Measurements from ENCODE around the gene CDC123.
A peak's percentile ranks its signal among the peaks of the same experiment; 100 is the strongest.
"Not testable (repeated sequence)": the region's sequence is repeated elsewhere in the genome, so short reads cannot be mapped to it uniquely, and the experiment has no call there.

Gene CDC123

GRCh38 chr10:12235796-12236195, 39.8 kb downstream of the CDC123 start:
- ATAC-seq (no peak), DNase-seq (no peak)

GRCh38 chr10:12237265-12238220, 41.6 kb downstream of the CDC123 start:
- no peak for DNase-seq
- no peak for ATAC-seq

GRCh38 chr10:12238821-12239220, 42.8 kb downstream of the CDC123 start:
- no peak for DNase-seq

GRCh38 chr10:12241810-12242529, 46.0 kb downstream of the CDC123 start:
- DNase-seq (peak; percentile 77), ATAC-seq (peak; percentile 97)

More at GRCh38 chr10:12238821-12239220, 42.8 kb downstream of the CDC123 start:
- no peak for ATAC-seq

GRCh38 chr10:12243864-12244620, 48.1 kb downstream of the CDC123 start:
- DNase-seq (no peak), ATAC-seq (peak; percentile 11)

- ATAC-seq (no peak), DNase-seq (no peak)
Measured at GRCh38 chr10:12250181-12250580, 54.2 kb downstream of the CDC123 start.

GRCh38 chr10:12250702-12251101, 54.7 kb downstream of the CDC123 start:
- peak; percentile 9 for ATAC-seq
- not testable (repeated sequence) for DNase-seq

GRCh38 chr10:12251581-12251980, 55.6 kb downstream of the CDC123 start:
- DNase-seq = no peak
- no peak for ATAC-seq

- DNase-seq = peak; percentile 22
- ATAC-seq = no peak
Measured at GRCh38 chr10:12252882-12253546, 57.0 kb downstream of the CDC123 start.

GRCh38 chr10:12255048-12255447, 59.1 kb downstream of the CDC123 start:
- ATAC-seq (no peak), DNase-seq (no peak)

GRCh38 chr10:12259988-12260387, 64.0 kb downstream of the CDC123 start:
- ATAC-seq = no peak
- no peak for DNase-seq

- ATAC-seq (no peak), DNase-seq (no peak)
Measured at GRCh38 chr10:12262278-12262981, 66.4 kb downstream of the CDC123 start.

GRCh38 chr10:12264204-12264940, 68.4 kb downstream of the CDC123 start:
- DNase-seq (peak; percentile 84), ATAC-seq (peak; percentile 88)

GRCh38 chr10:12269056-12269455, 73.1 kb downstream of the CDC123 start:
- no peak for DNase-seq

GRCh38 chr10:12271210-12271540, 75.2 kb downstream of the CDC123 start:
- ATAC-seq = no peak
- no peak for DNase-seq

More at GRCh38 chr10:12269056-12269455, 73.1 kb downstream of the CDC123 start:
- ATAC-seq = no peak

- ATAC-seq, DNase-seq: not testable (repeated sequence)
Measured at GRCh38 chr10:12277862-12278261, 81.9 kb downstream of the CDC123 start.

GRCh38 chr10:12279281-12279680, 83.3 kb downstream of the CDC123 start:
- ATAC-seq (no peak), DNase-seq (no peak)

GRCh38 chr10:12287772-12288171, 91.8 kb downstream of the CDC123 start:
- DNase-seq = no peak
- ATAC-seq = no peak

GRCh38 chr10:12297784-12298183, 101.8 kb downstream of the CDC123 start:
- not testable (repeated sequence) for ATAC-seq

GRCh38 chr10:12299222-12299965, 103.4 kb downstream of the CDC123 start:
- ATAC-seq (no peak), DNase-seq (no peak)

More at GRCh38 chr10:12297784-12298183, 101.8 kb downstream of the CDC123 start:
- DNase-seq = not testable (repeated sequence)

Data from stimulated activated naive CD8-positive, alpha-beta T cell treated with anti-CD3 and anti-CD28 coated beads, Interleukin-15, Interleukin-2, amounts not matched to agents 100 U/mL and 50 U/mL, for 24 hours (primary cell).